Superior temporal gyrus (tissue), 1 donor: ENCODE results near the gene SQOR.

ENCODE experiments used
- DNase-seq: peaks from one replicate; pipeline ENCODE4 v3.0.0-alpha.2; 2016; ENCODE audit errors: extremely low spot score

Gene SQOR

GRCh38 chr15:45634432-45635190 lies at the start of gene SQOR:
Gene SQOR, plus strand, starts transcription at chr15:45635029. Its CDS starts 23,895 bp downstream, at chr15:45658924.
- DNase-seq, result no peak

GRCh38 chr15:45585069-45585791 lies 49.6 kb upstream of the SQOR start:
- no peak for DNase-seq

- DNase-seq, result no peak
Observed at GRCh38 chr15:45586125-45586524, 48.7 kb upstream of the SQOR start.

- no peak for DNase-seq
Observed at GRCh38 chr15:45586601-45587094, 48.2 kb upstream of the SQOR start.

GRCh38 chr15:45587095-45587862 lies 47.5 kb upstream of the SQOR start, which contains the start of gene BLOC1S6:
Gene BLOC1S6, plus strand, starts transcription at chr15:45587379. Its CDS starts 65 bp downstream, at chr15:45587444.
- DNase-seq, result peak; percentile 97

- no peak for DNase-seq
Observed at GRCh38 chr15:45587863-45588170, 47.0 kb upstream of the SQOR start.

- no peak for DNase-seq
Observed at GRCh38 chr15:45588219-45588875, 46.5 kb upstream of the SQOR start.

- no peak for DNase-seq
Observed at GRCh38 chr15:45589256-45589655, 45.6 kb upstream of the SQOR start.

- DNase-seq, result no peak
Observed at GRCh38 chr15:45594319-45594718, 40.5 kb upstream of the SQOR start.

- no peak for DNase-seq
Observed at GRCh38 chr15:45594835-45595530, 39.8 kb upstream of the SQOR start.

- DNase-seq, result no peak
Observed at GRCh38 chr15:45603881-45604280, 30.9 kb upstream of the SQOR start.

- no peak for DNase-seq
Observed at GRCh38 chr15:45604326-45604725, 30.5 kb upstream of the SQOR start.

GRCh38 chr15:45606413-45606812 lies 28.4 kb upstream of the SQOR start:
- no peak for DNase-seq

GRCh38 chr15:45606841-45607240 lies 28.0 kb upstream of the SQOR start:
- no peak for DNase-seq

GRCh38 chr15:45611305-45611704 lies 23.5 kb upstream of the SQOR start:
- peak; percentile 77 for DNase-seq

GRCh38 chr15:45612790-45613415 lies 21.9 kb upstream of the SQOR start:
- no peak for DNase-seq

- DNase-seq, result no peak
Observed at GRCh38 chr15:45616901-45617323, 17.9 kb upstream of the SQOR start.

GRCh38 chr15:45618813-45619212 lies 16.0 kb upstream of the SQOR start:
- no peak for DNase-seq

- DNase-seq, result no peak
Observed at GRCh38 chr15:45628136-45628535, 6.7 kb upstream of the SQOR start.

GRCh38 chr15:45630917-45631691 lies 3.7 kb upstream of the SQOR start:
- no peak for DNase-seq
